ENCODE data around the gene SCPEP1. TPM values are rescaled to one million over a fixed set of nuclear protein-coding genes. Genes with fewer than 3 reads are reported as not detected.

Gene SCPEP1
- polyA plus RNA-seq, 1 donor from 2014 or later, result 2.6 TPM

GRCh38 chr17:56949595-56949994, 28.3 kb upstream of the SCPEP1 start:
- H3K27ac ChIP-seq (ENCODE audit: low read length), result no peak overlapping the region
- no peak overlapping the region for H3K4me2 ChIP-seq (ENCODE audit: low read length)
- H2AFZ ChIP-seq (ENCODE audit: low read depth, low read length), result no peak overlapping the region
- H3K9me3 ChIP-seq (ENCODE audit: low read length), result no peaks in the 10 kb centered on the region
- no peaks in the 10 kb centered on the region for H3K36me3 ChIP-seq (ENCODE audit: insufficient read depth, low read length)
- TF ChIP-seq MXI1 (conservative IDR thresholded peaks at IDR 0.05; ENCODE audit: poor library complexity, severe bottlenecking) (no peak), SMC3 (conservative IDR thresholded peaks at IDR 0.05; ENCODE audit: poor library complexity) (no peak), TAF1 (IDR thresholded peaks at IDR 0.05; ENCODE audit: low read depth) (no peak), POLR2AphosphoS5 (IDR thresholded peaks at IDR 0.05) (no peak), CTCF (IDR thresholded peaks at IDR 0.05; ENCODE audit: poor library complexity, severe bottlenecking) (no peak), RAD21 (conservative IDR thresholded peaks at IDR 0.05) (no peak), EP300 (conservative IDR thresholded peaks at IDR 0.05; ENCODE audit: poor library complexity, severe bottlenecking) (no peak), EZH2 (IDR thresholded peaks at IDR 0.05; ENCODE audit: borderline replicate concordance, insufficient read depth, low read length, poor library complexity, severe bottlenecking) (no peak)
- TF ChIP-seq, protein P1, sequence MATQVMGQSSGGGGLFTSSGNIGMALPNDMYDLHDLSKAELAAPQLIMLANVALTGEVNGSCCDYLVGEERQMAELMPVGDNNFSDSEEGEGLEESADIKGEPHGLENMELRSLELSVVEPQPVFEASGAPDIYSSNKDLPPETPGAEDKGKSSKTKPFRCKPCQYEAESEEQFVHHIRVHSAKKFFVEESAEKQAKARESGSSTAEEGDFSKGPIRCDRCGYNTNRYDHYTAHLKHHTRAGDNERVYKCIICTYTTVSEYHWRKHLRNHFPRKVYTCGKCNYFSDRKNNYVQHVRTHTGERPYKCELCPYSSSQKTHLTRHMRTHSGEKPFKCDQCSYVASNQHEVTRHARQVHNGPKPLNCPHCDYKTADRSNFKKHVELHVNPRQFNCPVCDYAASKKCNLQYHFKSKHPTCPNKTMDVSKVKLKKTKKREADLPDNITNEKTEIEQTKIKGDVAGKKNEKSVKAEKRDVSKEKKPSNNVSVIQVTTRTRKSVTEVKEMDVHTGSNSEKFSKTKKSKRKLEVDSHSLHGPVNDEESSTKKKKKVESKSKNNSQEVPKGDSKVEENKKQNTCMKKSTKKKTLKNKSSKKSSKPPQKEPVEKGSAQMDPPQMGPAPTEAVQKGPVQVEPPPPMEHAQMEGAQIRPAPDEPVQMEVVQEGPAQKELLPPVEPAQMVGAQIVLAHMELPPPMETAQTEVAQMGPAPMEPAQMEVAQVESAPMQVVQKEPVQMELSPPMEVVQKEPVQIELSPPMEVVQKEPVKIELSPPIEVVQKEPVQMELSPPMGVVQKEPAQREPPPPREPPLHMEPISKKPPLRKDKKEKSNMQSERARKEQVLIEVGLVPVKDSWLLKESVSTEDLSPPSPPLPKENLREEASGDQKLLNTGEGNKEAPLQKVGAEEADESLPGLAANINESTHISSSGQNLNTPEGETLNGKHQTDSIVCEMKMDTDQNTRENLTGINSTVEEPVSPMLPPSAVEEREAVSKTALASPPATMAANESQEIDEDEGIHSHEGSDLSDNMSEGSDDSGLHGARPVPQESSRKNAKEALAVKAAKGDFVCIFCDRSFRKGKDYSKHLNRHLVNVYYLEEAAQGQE (IDR thresholded peaks at IDR 0.05; ENCODE audit: borderline replicate concordance), result no peak
- no peaks in the 10 kb centered on the region for H3K79me2 ChIP-seq (replicated peaks; ENCODE audit: insufficient read depth, low read length)
- no peak overlapping the region for H3K9ac ChIP-seq (ENCODE audit: low read length)
- no peaks in the 10 kb centered on the region for H3F3A ChIP-seq (ENCODE audit: insufficient read depth, low read length, poor library complexity, severe bottlenecking)
- no peaks in the 10 kb centered on the region for H3K27me3 ChIP-seq (ENCODE audit: insufficient read depth, low read depth, low read length)
- H3K9me2 ChIP-seq (ENCODE audit: insufficient read depth, low read length), result no peaks in the 10 kb centered on the region
- H4K20me1 ChIP-seq (ENCODE audit: insufficient read depth), result no peaks in the 10 kb centered on the region
- H3K4me3 ChIP-seq (ENCODE audit: low read length), result no peak overlapping the region

DNA sequence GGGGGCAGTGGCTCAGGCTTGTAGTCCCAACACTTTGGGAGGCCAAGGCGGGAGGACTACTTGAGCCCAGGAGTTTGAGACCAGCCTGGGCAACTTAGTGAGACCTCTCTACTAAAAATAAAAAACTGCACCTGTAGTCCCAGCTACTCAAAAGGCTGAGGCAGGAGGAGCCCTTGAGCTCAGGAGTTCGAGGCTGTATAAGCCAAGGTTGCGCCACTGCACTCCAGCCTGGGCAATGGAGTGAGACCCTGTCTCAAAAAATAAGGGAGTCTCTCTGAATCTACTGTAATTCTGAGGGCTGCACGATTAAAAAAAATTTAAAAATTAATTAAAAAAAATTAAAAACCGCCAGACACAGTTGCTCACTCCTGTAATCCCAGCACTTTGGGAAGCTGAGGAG, 20.9 kb upstream of the SCPEP1 start:
- Histone ChIP-seq H3K9ac (ENCODE audit: low read length) (no peak overlapping the region), H3K27ac (ENCODE audit: low read length) (no peak overlapping the region), H4K20me1 (ENCODE audit: insufficient read depth) (no peaks in the 10 kb centered on the region), H3K27me3 (ENCODE audit: insufficient read depth, low read depth, low read length) (no peaks in the 10 kb centered on the region), H3K79me2 (replicated peaks; ENCODE audit: insufficient read depth, low read length) (peaks cover 12% of the 10 kb centered on the region), H3K4me3 (ENCODE audit: low read length) (no peak overlapping the region), H3K36me3 (ENCODE audit: insufficient read depth, low read length) (no peaks in the 10 kb centered on the region), H3K4me2 (ENCODE audit: low read length) (no peak overlapping the region), H3F3A (ENCODE audit: insufficient read depth, low read length, poor library complexity, severe bottlenecking) (no peaks in the 10 kb centered on the region), H3K9me3 (ENCODE audit: low read length) (no peaks in the 10 kb centered on the region), H3K9me2 (ENCODE audit: insufficient read depth, low read length) (no peaks in the 10 kb centered on the region), H2AFZ (ENCODE audit: low read depth, low read length) (no peak overlapping the region)
- TF ChIP-seq TAF1 (IDR thresholded peaks at IDR 0.05; ENCODE audit: low read depth), result no peak
- TF ChIP-seq POLR2AphosphoS5 (IDR thresholded peaks at IDR 0.05), result no peak
- TF ChIP-seq RAD21 (conservative IDR thresholded peaks at IDR 0.05), result no peak
- no peak for TF ChIP-seq SMC3 (conservative IDR thresholded peaks at IDR 0.05; ENCODE audit: poor library complexity)
- TF ChIP-seq, protein P1 (IDR thresholded peaks at IDR 0.05; ENCODE audit: borderline replicate concordance), result no peak
- TF ChIP-seq EP300 (conservative IDR thresholded peaks at IDR 0.05; ENCODE audit: poor library complexity, severe bottlenecking), result no peak
- no peak for TF ChIP-seq CTCF (IDR thresholded peaks at IDR 0.05; ENCODE audit: poor library complexity, severe bottlenecking)
- no peak for TF ChIP-seq EZH2 (IDR thresholded peaks at IDR 0.05; ENCODE audit: borderline replicate concordance, insufficient read depth, low read length, poor library complexity, severe bottlenecking)
- TF ChIP-seq MXI1 (conservative IDR thresholded peaks at IDR 0.05; ENCODE audit: poor library complexity, severe bottlenecking), result no peak
